IPS-NIHi7 (cell line): Measurements from ENCODE around the gene NUDT4.
"Not testable (repeated sequence)": the region's sequence is repeated elsewhere in the genome, so short reads cannot be mapped to it uniquely, and the experiment has no call there.

ENCODE experiments used
- DNase-seq: peaks from one replicate; pipeline ENCODE4 v3.0.0; 2012; ENCODE audit warnings: mixed read lengths; ENCODE audit errors: extremely low spot score

Gene NUDT4

GRCh38 chr12:93399183-93399863 lies 21.6 kb downstream of the NUDT4 start:
- DNase-seq: not testable (repeated sequence)

DNA sequence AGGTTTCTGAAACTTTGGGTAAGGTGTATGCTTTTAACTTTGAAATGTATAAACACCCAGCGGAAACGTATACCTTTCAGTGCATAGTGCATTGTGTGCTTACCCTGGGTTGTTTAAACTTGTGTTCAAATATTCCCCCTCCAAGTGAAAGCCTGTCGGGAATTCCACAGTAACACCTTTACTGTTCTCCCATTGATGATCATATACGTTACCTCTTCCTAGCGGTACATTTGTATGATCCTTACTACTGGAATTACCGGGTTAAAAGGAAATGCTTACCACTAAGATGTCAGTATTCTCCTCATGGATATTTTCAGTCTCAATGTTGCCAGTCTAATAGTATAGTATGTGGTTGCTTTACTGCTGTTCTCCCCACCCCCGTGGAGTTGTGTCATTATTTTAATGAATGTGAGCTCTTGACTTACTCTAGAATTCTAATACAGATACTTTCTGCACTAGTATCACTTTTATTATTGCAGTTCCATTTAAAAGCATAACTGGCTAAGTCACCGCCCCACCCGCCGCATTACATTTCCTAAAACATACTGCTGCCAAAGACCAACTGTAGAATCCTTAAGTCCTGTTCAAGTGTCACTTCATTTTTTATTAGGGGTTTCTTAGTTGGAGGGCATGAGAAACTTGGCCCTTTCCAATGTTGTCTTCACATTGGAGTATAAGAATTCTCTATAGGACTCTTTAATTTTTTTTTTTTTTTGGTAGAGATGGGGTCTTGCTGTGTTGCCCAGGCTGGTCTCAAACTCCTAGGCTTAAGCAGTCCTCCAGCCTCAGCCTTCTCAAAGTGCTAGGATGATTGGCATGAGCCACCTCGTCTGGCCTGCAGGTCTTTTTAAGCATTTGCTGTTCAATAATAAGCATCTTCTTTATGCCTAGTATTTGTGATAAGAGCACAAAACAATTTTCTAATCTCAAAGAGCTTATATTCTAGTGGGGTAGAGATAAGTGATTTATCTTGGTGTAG lies 24.9 kb downstream of the NUDT4 start:
- no peak for DNase-seq

DNA sequence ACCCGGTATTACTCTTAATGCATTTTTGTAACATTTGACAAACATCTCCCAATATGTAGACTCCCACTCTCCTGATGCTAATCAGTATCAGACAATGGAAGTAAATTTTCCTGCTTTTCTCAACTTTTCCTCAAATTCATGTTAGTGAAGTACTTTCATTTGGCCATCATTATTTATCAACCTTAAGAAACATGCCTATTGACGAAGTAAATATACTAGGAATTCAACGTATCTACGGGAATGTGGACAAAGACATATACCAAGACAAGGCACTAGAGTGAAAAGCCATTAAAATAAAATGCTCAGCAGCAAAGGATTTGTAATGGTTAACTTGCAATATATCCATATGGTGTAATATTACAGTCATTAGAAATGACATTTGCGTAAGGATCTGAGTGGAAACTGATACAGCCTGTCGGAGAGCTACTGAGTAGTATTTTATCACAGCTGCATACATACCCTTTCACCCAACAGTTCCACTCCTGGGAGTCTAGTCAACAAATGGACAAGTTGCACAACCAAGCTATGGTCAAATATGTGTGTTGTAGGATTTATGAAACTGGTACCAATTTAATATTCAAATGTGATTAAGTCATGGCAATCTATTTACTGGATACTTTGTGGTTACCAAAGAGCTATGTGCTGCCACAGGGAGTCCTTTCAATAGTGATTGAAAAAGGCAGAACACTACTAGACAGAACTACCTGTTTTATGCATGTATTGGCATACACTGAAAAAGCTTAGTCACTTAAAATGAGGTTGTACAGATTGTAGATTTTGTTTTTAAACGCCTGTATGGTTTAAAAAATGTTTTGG lies 26.5 kb downstream of the NUDT4 start:
- no peak for DNase-seq

GRCh38 chr12:93404961-93405849 lies 27.5 kb downstream of the NUDT4 start:
- no peak for DNase-seq

- no peak for DNase-seq
Measured at GRCh38 chr12:93407054-93407962, 29.6 kb downstream of the NUDT4 start.

DNA sequence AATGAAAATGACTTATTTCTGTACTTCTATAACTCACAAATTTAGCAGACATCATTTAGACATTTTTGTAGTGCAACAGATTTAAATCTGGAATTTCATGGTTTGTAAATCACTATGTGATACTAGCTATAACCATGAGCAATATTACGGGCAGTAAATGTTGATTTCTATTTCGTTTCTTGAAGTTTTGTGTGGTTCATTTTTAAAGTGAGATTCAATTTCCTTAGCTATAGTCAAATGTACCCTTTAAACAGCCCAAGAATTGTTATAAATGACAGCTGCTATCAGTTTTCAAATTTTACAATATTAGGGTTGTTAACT lies 30.2 kb downstream of the NUDT4 start:
- no peak for DNase-seq

- no peak for DNase-seq
Measured at GRCh38 chr12:93408813-93409212, 31.1 kb downstream of the NUDT4 start.

DNA sequence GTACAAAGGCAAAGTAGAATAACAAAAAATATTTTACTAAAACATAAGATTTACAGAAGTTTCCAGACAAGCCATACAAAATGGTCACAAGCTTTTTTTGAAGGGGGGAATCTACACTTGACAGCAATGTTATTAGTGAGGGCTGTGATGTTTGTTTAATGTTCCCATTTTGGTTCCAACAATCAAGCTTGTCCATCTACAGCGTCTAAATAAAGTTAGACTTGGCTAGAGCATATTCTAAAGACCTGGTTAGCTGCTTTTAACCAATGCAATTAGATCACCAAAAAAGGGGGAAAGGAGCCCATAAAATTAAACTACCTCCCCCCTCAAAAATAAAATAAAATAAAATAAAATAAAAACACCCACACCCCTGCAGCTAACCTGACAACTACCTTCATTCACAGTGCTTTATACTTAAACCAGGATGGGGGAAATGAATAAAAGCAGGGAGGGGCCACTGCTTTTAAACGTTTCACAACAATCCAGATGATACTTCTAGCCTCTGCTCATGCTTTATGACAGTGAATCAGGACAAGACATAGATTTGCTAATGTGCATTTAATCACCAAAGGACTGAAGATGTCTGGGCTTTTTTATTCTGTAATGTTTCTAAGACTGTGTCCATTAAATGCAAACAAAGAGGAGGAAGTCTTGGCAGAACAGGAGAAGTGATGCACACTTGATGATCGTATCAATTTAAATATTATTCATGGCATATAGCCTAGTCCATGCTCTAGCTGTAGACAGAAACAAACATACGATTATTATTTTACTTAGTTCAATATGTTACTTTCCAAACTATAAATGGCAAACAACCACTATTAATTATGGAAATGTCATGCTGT lies 31.8 kb downstream of the NUDT4 start:
- not testable (repeated sequence) for DNase-seq

GRCh38 chr12:93411060-93411459 lies 33.3 kb downstream of the NUDT4 start:
- DNase-seq: not testable (repeated sequence)

- DNase-seq: not testable (repeated sequence)
Measured at GRCh38 chr12:93412396-93412795, 34.7 kb downstream of the NUDT4 start.

- DNase-seq: no peak
Measured at GRCh38 chr12:93413064-93413463, 35.3 kb downstream of the NUDT4 start.

- no peak for DNase-seq
Measured at GRCh38 chr12:93415723-93416464, 38.2 kb downstream of the NUDT4 start.

DNA sequence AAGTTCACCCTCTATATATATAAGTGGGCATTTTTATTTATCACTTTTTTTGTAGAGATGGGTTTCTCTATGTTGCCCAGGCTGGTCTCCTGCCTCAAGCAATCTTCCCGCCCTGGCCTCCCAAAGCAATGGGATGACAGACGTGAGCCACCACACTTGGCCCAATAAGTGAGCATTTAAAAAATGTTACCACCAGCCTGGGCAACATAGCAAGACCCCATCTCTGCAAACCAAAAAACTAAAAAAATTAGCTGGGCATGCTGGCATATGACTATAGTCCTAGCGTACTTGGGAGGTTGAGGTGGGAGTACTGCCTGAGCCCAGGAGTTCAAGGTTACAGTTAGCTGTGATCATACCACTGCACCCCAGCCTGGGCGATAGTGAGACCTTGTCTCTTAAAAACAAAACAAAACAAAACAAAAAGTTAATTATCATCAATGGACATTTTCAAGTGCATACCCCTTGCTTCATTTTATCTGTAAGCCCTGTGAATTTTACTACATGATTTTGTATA lies 40.3 kb downstream of the NUDT4 start:
- DNase-seq: no peak

- DNase-seq: no peak
Measured at GRCh38 chr12:93419388-93420034, 41.8 kb downstream of the NUDT4 start.

DNA sequence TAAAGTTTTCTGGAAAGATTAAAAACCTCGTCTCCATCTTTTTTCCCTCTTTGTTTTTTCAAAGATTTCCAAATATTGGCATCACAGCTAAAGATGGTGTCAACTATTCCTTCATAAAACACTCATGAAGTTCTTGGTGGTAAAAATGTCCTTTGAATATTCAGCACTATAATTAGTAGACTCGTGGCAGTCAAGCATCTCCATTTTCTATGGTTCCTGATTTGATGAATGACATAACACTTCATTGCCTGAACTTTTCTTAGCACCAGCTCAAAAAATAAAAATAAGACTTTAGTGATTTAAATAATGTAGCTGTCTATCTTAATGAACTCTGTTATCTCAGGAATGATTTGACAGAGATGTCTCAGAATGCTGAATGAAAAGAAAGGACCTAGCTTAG lies 44.3 kb downstream of the NUDT4 start:
- DNase-seq: no peak

GRCh38 chr12:93425736-93426411 lies 48.1 kb downstream of the NUDT4 start:
- DNase-seq: no peak

DNA sequence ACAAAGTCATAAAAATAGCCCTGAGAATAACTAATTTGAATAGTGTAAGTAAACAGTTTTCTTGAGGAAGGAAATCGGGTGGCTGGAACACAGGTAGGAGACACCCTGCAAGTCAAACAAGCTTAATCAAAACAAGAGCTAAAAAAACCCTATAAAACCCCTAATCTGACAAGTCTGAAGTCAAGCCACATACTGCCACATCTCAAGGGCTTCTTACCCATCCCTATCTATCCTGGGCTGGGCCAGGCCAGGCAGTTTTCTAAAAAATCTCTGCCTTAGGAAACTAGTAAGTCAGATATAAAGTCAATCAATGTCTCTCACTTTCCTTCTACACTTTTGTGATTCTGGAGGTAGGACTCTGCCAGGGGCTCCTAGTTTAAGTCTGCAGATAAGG lies 48.7 kb downstream of the NUDT4 start:
- DNase-seq: no peak
